Head of caudate nucleus (tissue), 42 donors: ENCODE data around the gene JPH4.
A peak's percentile ranks its signal among the peaks of the same experiment; 100 is the strongest.

Experiments
- DNase-seq, 42 donors: peaks; one replicate each; pipeline versions ENCODE4 v3.0.0 to v3.0.0-alpha.2; 2020 to 2021; ENCODE audit warnings: mixed read lengths in 7 of 42
- intact Hi-C: fragments of 100-400 bp; cut with DNase I; formaldehyde crosslinking; loops from one replicate; pipeline ENCODE4 v1.15.0; 2022

JPH4 gene

GRCh38 chr14:23557946-23558345, 20.6 kb downstream of the JPH4 start:
- intact Hi-C loops, result loop anchor here (10.0 kb wide), 1 partner anchor 233 kb away; the partner anchor contains the start of gene PABPN1

GRCh38 chr14:23557521-23557920, 21.1 kb downstream of the JPH4 start:
- no peak for DNase-seq
- intact Hi-C loops, result loop anchor here (10.0 kb wide), 1 partner anchor 233 kb away; the partner anchor contains the start of gene PABPN1

More at GRCh38 chr14:23557946-23558345, 20.6 kb downstream of the JPH4 start:
- DNase-seq, result no peak

GRCh38 chr14:23556700-23557440, 21.7 kb downstream of the JPH4 start:
- peak in 1 of 42 donors; percentile 8 for DNase-seq
- intact Hi-C loops, result loop anchor here (10.0 kb wide), 1 partner anchor 232 kb away; the partner anchor contains the start of gene PABPN1

- intact Hi-C loops, result loop anchor here (10.0 kb wide), 1 partner anchor 231 kb away; the partner anchor contains the start of gene PABPN1
- peak; percentile 89 to 98 (median 96) for DNase-seq
Observed at GRCh38 chr14:23555882-23556699, 22.5 kb downstream of the JPH4 start, which contains the start of gene THTPA. THTPA (plus strand) TSS chr14:23556271; CDS start chr14:23556758, 487 bp downstream.

- no peak for DNase-seq
- intact Hi-C loops, result loop anchor here (10.0 kb wide), 1 partner anchor 231 kb away; the partner anchor contains the start of gene PABPN1
Observed at GRCh38 chr14:23555533-23555881, 23.1 kb downstream of the JPH4 start.

- intact Hi-C loops, result loop anchor here (10.0 kb wide), 1 partner anchor 227 kb away; the partner anchor contains the start of gene PABPN1
- peak; percentile 78 to 97 (median 93) for DNase-seq
Observed at GRCh38 chr14:23551266-23552028, 27.1 kb downstream of the JPH4 start, which contains the start of gene ZFHX2. ZFHX2 (minus strand) TSS chr14:23551765; CDS start chr14:23535325, 16,440 bp downstream.

- intact Hi-C loops, result loop anchor here (10.0 kb wide), 1 partner anchor 226 kb away; the partner anchor contains the start of gene PABPN1
- peak in 17 of 42 donors; percentile 23 to 69 (median 47) for DNase-seq
Observed at GRCh38 chr14:23550812-23551265, 27.8 kb downstream of the JPH4 start.

GRCh38 chr14:23550131-23550811, 28.3 kb downstream of the JPH4 start:
- intact Hi-C loops, result loop anchor here (10.0 kb wide), 1 partner anchor 225 kb away; the partner anchor contains the start of gene PABPN1
- no peak for DNase-seq

- DNase-seq, result no peak
- intact Hi-C loops, result no loop called here
Observed at GRCh38 chr14:23548351-23549318, 30.0 kb downstream of the JPH4 start.

GRCh38 chr14:23547924-23548323, 30.7 kb downstream of the JPH4 start:
- DNase-seq, result no peak
- intact Hi-C loops, result no loop called here

GRCh38 chr14:23546450-23547035, 32.0 kb downstream of the JPH4 start:
- intact Hi-C loops, result no loop called here
- DNase-seq, result no peak

GRCh38 chr14:23545740-23546365, 32.7 kb downstream of the JPH4 start:
- intact Hi-C loops, result no loop called here

GRCh38 chr14:23544511-23545447, 33.8 kb downstream of the JPH4 start:
- intact Hi-C loops, result no loop called here
- DNase-seq, result peak in 40 of 42 donors; percentile 36 to 85 (median 68)

More at GRCh38 chr14:23545740-23546365, 32.7 kb downstream of the JPH4 start:
- no peak for DNase-seq

- intact Hi-C loops, result no loop called here
- no peak for DNase-seq
Observed at GRCh38 chr14:23543403-23543802, 35.2 kb downstream of the JPH4 start.

- intact Hi-C loops, result no loop called here
- DNase-seq, result peak in 1 of 42 donors; percentile 43
Observed at GRCh38 chr14:23542261-23542660, 36.3 kb downstream of the JPH4 start.
